HL-60/S4 treated with retinoic acid at 250 ng/mL for 4 days and 3 days (cell line): Measurements from ENCODE around the gene KDM7A.
"Not testable (repeated sequence)": the region's sequence is repeated elsewhere in the genome, so short reads cannot be mapped to it uniquely, and the experiment has no call there.

Experiments
- in situ Hi-C: fragments of 300-500 bp; cut with MboI; formaldehyde crosslinking; loops from 2 replicates; pipeline ENCODE4 v1.7.0; 2022; ENCODE audit warnings: low sequenced_read_pairs

Gene KDM7A

GRCh38 chr7:140176811-140177702, at the start of gene KDM7A:
TSS of gene KDM7A (minus strand) at chr7:140176983. CDS start at chr7:140176937, 46 bp downstream.
- in situ Hi-C loops: no loop called here

- in situ Hi-C loops: no loop called here
Observed at GRCh38 chr7:140225562-140226249, 48.9 kb upstream of the KDM7A start.

GRCh38 chr7:140223515-140224221, 46.9 kb upstream of the KDM7A start:
- in situ Hi-C loops: no loop called here

DNA sequence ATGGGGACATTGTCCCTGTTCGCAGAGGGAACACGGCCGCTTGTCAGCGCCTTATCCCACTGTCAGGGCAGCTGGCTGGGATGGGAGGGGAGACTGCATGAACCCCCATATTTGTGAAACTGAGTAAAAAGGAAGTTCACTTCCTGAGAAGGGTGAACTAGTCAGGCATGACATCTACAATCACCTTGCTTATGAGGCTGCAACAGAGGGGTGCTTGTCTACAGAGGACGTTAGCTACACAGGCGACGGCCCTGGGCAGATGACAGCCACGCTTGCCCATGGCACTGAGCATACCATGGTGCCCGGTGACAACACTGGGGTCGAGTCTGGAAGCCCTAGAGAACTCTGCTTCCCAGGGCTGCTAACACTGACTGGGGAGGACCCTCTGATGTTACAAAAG, 46.0 kb upstream of the KDM7A start:
- in situ Hi-C loops: no loop called here

GRCh38 chr7:140219672-140220524, 43.1 kb upstream of the KDM7A start:
- in situ Hi-C loops: no loop called here

- in situ Hi-C loops: no loop called here
Observed at GRCh38 chr7:140218656-140219055, 41.9 kb upstream of the KDM7A start.

DNA sequence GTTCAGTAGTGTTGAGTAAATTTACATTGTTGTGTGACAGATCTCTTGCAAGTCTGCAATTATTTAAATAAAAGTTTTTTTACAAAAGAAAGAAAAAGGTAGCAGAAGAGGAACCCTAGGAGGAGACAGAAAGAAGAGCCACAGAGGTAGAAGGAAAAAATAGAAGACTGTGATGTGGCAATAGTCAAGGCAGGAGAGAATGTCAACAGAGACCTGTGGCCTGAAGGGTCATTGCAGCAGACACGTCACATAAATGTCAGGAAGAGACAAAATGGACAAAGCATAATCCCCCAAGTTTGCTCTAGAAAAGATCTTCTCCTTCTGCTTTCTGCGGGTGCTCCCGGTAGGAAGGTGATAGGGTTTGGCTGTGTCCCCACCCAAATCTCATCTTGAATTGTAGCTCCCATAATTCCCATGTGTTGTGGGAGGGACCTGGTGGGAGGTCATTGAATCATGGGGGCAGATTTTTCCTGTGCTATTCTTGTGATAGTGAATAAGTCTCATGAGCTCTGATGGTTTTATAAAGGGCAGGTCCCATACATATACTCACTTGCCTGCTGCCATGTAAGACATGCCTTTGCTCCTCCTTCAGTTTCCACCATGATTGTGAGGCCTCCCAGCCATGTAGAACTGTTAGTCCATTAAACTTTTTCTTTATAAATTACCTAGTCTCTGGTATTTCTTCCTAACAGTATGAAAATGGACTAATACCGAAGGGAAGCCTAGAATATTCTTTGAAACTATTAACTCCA, 41.1 kb upstream of the KDM7A start:
- in situ Hi-C loops: no loop called here

DNA sequence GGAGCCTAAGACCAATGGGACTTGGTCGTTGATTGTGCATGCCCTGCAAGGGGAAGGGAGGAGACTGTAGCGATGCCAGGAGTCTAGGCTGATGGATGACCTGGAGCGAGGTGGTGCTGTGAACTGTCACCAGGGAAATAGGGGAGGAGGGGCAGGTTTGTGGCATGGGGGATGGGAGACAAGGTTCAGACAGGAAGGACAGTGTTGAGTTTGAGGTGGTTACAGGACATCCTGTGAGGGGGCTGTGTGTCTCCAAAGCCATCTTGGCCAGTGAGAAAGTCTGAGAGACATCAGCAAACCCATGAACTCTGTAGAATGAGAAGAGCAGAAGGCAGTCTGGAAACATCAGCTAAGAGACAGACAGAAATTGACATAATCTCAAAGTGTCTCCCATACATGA, 38.5 kb upstream of the KDM7A start:
- in situ Hi-C loops: no loop called here

DNA sequence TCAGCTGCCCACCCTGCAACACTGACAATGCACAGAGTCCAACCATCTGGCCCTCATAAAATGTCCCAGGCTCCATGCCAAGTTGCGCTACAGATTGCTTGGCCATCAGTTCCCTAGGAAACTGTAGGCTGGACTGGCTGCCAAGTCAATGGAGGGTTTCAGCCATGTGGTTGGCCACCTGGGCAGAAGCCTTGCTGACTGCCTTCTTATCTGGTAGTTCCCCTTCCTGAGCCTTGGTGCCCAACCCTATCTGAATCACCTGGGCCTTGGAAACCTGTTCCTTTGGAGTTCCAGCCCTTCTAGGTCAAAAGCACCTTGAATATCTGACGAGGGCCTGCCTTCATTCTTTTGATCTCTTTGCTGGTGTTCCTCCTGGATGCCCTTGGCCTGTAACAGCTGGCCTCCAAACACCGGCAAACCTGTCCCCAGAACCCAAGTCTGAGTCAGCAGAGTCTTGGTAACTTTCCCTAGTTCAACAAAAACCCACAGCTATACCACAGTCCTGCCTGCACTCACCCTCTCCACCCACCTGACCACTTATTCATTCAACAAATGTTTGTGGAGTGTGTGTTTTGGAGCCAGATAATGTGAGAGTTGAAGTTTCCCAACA, 37.4 kb upstream of the KDM7A start:
- in situ Hi-C loops: no loop called here

GRCh38 chr7:140213684-140214074, 36.9 kb upstream of the KDM7A start:
- in situ Hi-C loops: no loop called here

DNA sequence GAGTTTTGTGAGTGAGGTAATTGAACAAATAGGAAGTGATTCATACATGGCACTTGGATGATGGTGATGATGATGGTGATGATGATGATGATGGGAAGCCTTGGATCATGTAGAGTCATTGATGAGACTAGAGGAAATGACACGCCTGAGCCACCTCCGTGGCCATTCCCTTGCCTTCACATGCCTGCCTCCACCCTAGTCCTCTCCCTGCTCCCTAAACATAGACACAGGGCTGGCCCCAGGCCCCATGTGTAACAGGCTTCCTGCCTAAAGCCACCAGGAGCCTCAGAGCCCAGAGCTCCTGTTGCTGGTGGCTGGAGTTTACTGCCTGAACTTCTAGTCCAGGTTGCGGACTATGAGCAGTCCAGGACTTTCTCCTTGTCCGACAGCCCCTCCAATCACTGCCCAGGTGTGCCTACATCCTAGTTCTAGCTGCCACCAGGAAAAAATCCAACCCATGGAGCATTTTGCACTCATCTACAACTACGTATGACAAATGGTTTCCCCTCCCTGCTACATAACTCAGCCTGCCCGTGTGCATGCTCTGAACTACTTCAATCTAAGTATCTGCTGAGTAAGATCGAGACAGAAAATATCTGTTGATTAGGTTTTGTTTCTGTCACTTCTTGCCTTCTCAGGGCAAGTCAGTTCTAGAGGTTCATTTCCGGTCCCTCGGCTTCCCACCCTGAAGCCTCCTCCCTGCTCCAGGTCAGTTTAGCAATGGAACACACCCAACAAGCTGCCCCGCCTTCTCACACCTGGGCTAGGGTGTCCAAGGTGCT, 35.5 kb upstream of the KDM7A start:
- in situ Hi-C loops: no loop called here

DNA sequence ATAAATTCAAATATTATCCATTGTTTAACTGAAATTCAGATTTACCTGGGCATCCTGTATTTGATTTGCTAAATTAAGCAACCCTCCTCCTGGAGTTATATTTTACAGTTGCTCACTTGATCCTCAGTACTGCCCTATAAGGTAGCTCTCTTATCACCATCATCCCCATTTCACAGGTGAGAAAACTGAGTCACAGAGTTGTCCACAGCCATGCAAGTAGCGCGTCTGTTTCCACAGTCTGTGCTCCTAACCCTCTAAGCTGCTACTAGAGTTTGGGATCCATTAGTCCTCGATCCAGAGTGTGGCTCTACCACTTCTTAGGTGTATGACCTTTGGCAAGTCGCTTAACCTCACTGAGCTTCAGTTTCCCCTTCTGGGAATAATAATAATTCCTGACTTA, 34.9 kb upstream of the KDM7A start:
- in situ Hi-C loops: no loop called here

DNA sequence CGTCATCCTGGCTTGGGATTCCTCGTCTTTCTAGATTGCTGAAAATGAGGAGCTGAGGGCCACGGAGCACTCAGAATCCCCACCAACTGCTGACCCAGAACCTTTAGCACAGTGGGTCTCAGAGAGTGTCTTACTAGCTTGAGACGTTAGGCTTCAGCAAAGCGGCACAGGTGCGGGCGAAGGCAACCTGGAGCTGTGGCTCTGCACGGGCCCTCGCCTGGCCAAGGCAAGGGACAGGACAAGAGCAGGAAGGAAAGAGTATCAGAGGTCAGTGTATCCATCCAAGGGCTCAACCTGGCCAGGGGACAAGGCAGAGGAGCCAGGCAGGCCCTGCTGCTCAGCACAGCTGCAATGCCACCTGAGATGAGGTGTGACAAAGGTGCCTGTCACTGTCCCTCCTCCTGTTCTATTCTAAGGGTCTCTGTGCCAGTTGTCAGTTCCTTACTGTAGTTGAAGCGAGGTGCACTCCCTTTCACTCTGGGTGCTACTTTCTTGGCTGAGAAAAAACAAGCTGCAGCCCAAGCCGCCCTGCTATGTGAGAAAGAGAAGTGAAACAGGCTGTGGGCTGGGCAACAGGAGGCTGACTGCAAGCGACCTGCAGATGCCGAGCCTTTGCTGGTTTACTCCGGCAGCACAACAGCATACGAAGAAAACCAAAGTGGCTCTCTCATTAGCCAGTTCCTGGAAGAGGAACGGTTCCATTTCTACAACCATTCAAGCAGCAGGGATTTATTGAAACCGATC, 33.3 kb upstream of the KDM7A start:
- in situ Hi-C loops: no loop called here

- in situ Hi-C loops: no loop called here
Observed at GRCh38 chr7:140206616-140207389, 30.0 kb upstream of the KDM7A start.

- in situ Hi-C loops: no loop called here
Observed at GRCh38 chr7:140205600-140205999, 28.8 kb upstream of the KDM7A start.

DNA sequence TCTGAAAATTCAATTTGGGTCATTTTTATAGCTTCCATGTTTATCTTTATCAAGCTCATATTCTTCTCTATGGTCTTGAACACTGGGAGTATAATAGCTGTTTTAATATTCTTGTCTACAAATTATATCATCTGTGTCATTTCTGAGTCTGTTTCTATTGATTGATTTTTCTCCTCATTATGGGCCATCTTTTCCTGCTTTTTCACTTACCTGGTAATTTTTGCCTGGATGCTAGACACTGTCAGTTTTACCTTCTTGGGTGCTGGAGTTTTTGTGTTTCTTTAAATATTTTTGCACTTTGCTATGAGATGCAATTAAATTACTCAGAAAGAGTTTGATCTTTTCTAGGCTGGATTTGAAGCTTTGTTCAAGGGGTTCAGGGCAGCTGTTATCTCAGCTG, 26.8 kb upstream of the KDM7A start:
- in situ Hi-C loops: no loop called here

GRCh38 chr7:140202942-140203341, 26.2 kb upstream of the KDM7A start:
- in situ Hi-C loops: not testable (repeated sequence)
